Gastrocnemius medialis (tissue), 4 donors: Measurements from ENCODE around the gene DTHD1.

Experiments
- CTCF ChIP-seq, 5 experiments: fragments of 450-650 bp in 3 of 5; fragments of 200-600 bp in 2 of 5; sonication (generic) in 2 of 5; IDR thresholded peaks in 4 of 5; conservative IDR thresholded peaks in 1 of 5; 1 replicate in 4 of 5; 2 replicates in 1 of 5; pipeline ENCODE4 v1.5.1; 2016 to 2019; ENCODE audit warnings: antibody characterized with exemption in 5 of 5, mild to moderate bottlenecking in 3 of 5, moderate library complexity in 3 of 5
- POLR2A ChIP-seq, 2 donors: fragments of 450-650 bp; IDR thresholded peaks; one replicate each; pipeline ENCODE4 v1.6.1; 2017; ENCODE audit warnings: antibody characterized with exemption in 2 of 2, mild to moderate bottlenecking in 2 of 2, moderate library complexity in 2 of 2

GRCh38 chr4:36244257-36245082 lies 36.9 kb upstream of the DTHD1 start, which contains the start of gene ARAP2:
- TF ChIP-seq POLR2A (IDR thresholded peaks at IDR 0.05) (peak in 1 of 2 donors; percentile 23), CTCF (IDR thresholded peaks at IDR 0.05 in 4 of 5, conservative IDR thresholded peaks at IDR 0.05 in 1 of 5) (no peak)
